Caco-2 (cell line): ENCODE data around the gene CRLF3. TPM values are rescaled to one million over a fixed set of nuclear protein-coding genes. Genes with fewer than 3 reads are reported as not detected.

Source experiments
- BruUV-seq: library from RNA; stranded (reverse); fragments of 400-500 nt; replicated peaks from 2 replicates; lab custom pipeline; 2021; lab: Mats Ljungman, UMichigan
- CTCF ChIA-PET: fragments of 300-600 bp; sonication (Branson Sonifier 250); formaldehyde crosslinking; loops from one replicate; lab custom pipeline; 2022; ENCODE audit warnings: antibody characterized with exemption; lab: Charles Lee
- POLR2A ChIA-PET: fragments of 300-600 bp; sonication (Branson Sonifier 250); formaldehyde crosslinking; loops from one replicate; lab custom pipeline; 2022; ENCODE audit warnings: antibody characterized with exemption; lab: Charles Lee
- DNase-seq, 2 experiments: peaks; one replicate each; pipeline versions ENCODE4 v3.0.0 to v3.0.0-alpha.2; 2020 to 2022
- H3K27me3 ChIP-seq: replicated peaks from 2 replicates; pipeline ENCODE4 v1.6.0; 2011; ENCODE audit warnings: low read length; ENCODE audit not compliant: control insufficient read depth, insufficient read depth
- H3K36me3 ChIP-seq: 2 replicates; pipeline ENCODE4 v1.5.1; 2011; ENCODE audit warnings: low read length; ENCODE audit not compliant: control insufficient read depth, insufficient read depth
- H3K4me1 ChIP-seq: fragments of 250-450 bp; sonication (Bioruptor Pico); 2 replicates; pipeline ENCODE4 v1.5.1; 2020; ENCODE audit warnings: mild to moderate bottlenecking
- H3K4me3 ChIP-seq: 2 replicates; pipeline ENCODE4 v1.5.1; 2011; ENCODE audit warnings: low read depth, mild to moderate bottlenecking, control low read depth, low read length
- H3K9me3 ChIP-seq: fragments of 250-450 bp; sonication (Bioruptor Pico); 2 replicates; pipeline ENCODE4 v1.5.1; 2020; ENCODE audit warnings: mild to moderate bottlenecking, moderate library complexity
- H3K27ac Mint-ChIP-seq: one replicate; pipeline ENCODE4 v1.8.0; 2022; ENCODE audit warnings: mixed read lengths; ENCODE audit not compliant: unreplicated experiment
- H3K27me3 Mint-ChIP-seq: one replicate; pipeline ENCODE4 v1.8.0; 2022; ENCODE audit warnings: mixed read lengths; ENCODE audit not compliant: insufficient read depth, unreplicated experiment
- H3K36me3 Mint-ChIP-seq: one replicate; pipeline ENCODE4 v1.8.0; 2022; ENCODE audit warnings: mild to moderate bottlenecking, mixed read lengths; ENCODE audit not compliant: insufficient read depth, unreplicated experiment
- H3K4me1 Mint-ChIP-seq: one replicate; pipeline ENCODE4 v1.8.0; 2022; ENCODE audit warnings: low read depth, mixed read lengths; ENCODE audit not compliant: unreplicated experiment
- H3K4me3 Mint-ChIP-seq: one replicate; pipeline ENCODE4 v1.8.0; 2022; ENCODE audit warnings: mild to moderate bottlenecking, moderate library complexity, mixed read lengths; ENCODE audit not compliant: unreplicated experiment
- H3K9me3 Mint-ChIP-seq: one replicate; pipeline ENCODE4 v1.8.0; 2022; ENCODE audit warnings: mixed read lengths; ENCODE audit not compliant: unreplicated experiment
- intact Hi-C: fragments of 100-400 bp; cut with micrococcal nuclease; formaldehyde crosslinking; loops from one replicate; pipeline ENCODE4 v1.10.0; 2022; ENCODE audit not compliant: unreplicated experiment
- total RNA-seq: library from RNA; stranded (reverse); gene quantifications from 2 replicates; pipeline ENCODE4 v1.2.3, GENCODE V29; 2022
- TF ChIP-seq, protein P1 (sequence below), 2 experiments: fragments of 200-600 bp in 1 of 2; IDR thresholded peaks; 1 replicate in 1 of 2; 2 replicates in 1 of 2; pipeline versions ENCODE4 v1.5.1 to v1.8.0; 2011 to 2022; ENCODE audit warnings: antibody characterized with exemption in 1 of 2, control low read depth in 1 of 2, inconsistent platforms in 1 of 2, low read depth in 1 of 2, low read length in 1 of 2, mild to moderate bottlenecking in 1 of 2, moderate library complexity in 1 of 2; ENCODE audit not compliant: insufficient read depth in 1 of 2, severe bottlenecking in 1 of 2, unreplicated experiment in 1 of 2

CRLF3 gene
- total RNA-seq, 1 experiment from 2014 or later, result 16.3 TPM

DNA sequence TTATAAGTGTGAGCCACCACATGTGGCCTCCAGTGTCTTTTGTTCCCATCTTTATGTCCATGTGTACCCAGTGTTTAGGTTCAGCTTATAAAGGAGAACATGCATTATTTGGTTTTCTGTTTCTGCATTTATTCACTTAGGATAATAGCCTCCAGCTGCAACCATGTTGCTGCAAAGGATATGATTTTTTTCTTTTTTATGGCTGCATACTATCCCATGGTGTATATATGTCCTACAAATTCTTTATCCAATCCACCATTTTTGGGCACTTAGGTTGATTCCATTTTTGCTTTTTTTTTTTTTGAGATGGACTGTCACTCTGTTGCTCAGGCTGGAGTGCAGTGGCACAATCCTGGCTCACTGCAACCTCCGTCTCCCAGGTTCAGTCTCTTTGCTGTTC lies 40.1 kb upstream of the CRLF3 start:
- H3K9me3 ChIP-seq, result no peaks in the 10 kb centered on the region
- H3K4me3 Mint-ChIP-seq, result no peak overlapping the region
- no peaks in the 10 kb centered on the region; the same call in 1 of the 2 replicates for H3K36me3 ChIP-seq
- no peak overlapping the region for H3K4me3 ChIP-seq
- intact Hi-C loops, result no loop called here
- H3K27ac Mint-ChIP-seq, result no peak overlapping the region
- CTCF ChIA-PET, result no interaction called here
- H3K36me3 Mint-ChIP-seq, result peaks cover 77% of the 10 kb centered on the region
- POLR2A ChIA-PET, result no interaction called here
- H3K27me3 Mint-ChIP-seq, result no peaks in the 10 kb centered on the region
- H3K27me3 ChIP-seq, result no peaks in the 10 kb centered on the region
- BruUV-seq, result no TSS peak
- TF ChIP-seq, protein P1, sequence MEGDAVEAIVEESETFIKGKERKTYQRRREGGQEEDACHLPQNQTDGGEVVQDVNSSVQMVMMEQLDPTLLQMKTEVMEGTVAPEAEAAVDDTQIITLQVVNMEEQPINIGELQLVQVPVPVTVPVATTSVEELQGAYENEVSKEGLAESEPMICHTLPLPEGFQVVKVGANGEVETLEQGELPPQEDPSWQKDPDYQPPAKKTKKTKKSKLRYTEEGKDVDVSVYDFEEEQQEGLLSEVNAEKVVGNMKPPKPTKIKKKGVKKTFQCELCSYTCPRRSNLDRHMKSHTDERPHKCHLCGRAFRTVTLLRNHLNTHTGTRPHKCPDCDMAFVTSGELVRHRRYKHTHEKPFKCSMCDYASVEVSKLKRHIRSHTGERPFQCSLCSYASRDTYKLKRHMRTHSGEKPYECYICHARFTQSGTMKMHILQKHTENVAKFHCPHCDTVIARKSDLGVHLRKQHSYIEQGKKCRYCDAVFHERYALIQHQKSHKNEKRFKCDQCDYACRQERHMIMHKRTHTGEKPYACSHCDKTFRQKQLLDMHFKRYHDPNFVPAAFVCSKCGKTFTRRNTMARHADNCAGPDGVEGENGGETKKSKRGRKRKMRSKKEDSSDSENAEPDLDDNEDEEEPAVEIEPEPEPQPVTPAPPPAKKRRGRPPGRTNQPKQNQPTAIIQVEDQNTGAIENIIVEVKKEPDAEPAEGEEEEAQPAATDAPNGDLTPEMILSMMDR (IDR thresholded peaks at IDR 0.05; ENCODE audit: insufficient read depth in 1 of 2, low read depth in 1 of 2, low read length in 1 of 2, severe bottlenecking in 1 of 2, unreplicated experiment in 1 of 2), result no peak
- no peaks in the 10 kb centered on the region for H3K9me3 Mint-ChIP-seq
- DNase-seq, result no peak
- no peaks in the 10 kb centered on the region for H3K4me1 Mint-ChIP-seq
- no peaks in the 10 kb centered on the region for H3K4me1 ChIP-seq

DNA sequence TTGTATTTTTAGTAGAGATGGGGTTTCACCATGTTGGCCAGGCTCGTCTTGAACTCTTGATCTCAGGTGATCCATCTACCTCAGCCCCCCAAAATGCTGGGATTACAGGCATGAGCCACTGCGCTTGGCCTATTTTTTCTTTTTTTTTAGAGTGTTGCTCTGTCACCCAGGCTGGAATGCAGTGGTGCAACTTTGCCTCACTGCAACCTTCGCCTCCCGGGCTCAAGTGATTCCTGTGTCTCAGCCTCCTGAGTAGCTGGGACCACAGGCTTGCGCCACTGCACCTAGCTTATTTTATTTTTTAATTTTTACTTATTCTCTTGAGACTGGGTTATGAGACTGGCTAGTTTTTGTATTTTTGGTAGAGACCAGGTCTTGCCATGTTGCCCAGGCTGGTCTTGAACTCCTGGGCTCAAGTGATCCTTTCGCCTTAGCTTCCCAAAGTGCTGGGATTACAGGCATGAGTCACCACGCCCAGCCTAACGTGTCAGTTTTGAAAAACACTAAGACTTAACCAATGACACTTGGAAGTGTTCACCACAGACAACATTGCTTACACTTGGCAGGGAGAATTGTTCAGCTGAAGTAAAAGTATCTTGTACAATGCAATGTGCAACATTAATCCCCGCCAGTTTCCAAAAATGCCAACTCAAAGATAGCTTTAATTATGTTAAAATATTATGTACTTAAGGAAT lies 34.2 kb upstream of the CRLF3 start:
- H3K27me3 ChIP-seq, result no peaks in the 10 kb centered on the region
- intact Hi-C loops, result no loop called here
- ChIA-PET CTCF (no interaction called here), POLR2A (interaction anchor here (1.0 kb wide), 1 partner anchor 34 kb away, joined by 5 read pairs; the partner anchor contains the start of gene CRLF3)
- no peak overlapping the region for H3K4me3 ChIP-seq
- BruUV-seq, result no TSS peak
- no peak overlapping the region for H3K4me3 Mint-ChIP-seq
- no peaks in the 10 kb centered on the region for H3K4me1 Mint-ChIP-seq
- no peaks in the 10 kb centered on the region for H3K36me3 ChIP-seq
- peak in 1 of 2 experiments; percentile 34 for DNase-seq
- no peaks in the 10 kb centered on the region for H3K9me3 Mint-ChIP-seq
- TF ChIP-seq, protein P1 (IDR thresholded peaks at IDR 0.05; ENCODE audit: insufficient read depth in 1 of 2, low read depth in 1 of 2, low read length in 1 of 2, severe bottlenecking in 1 of 2, unreplicated experiment in 1 of 2), result no peak
- no peak overlapping the region for H3K27ac Mint-ChIP-seq
- no peaks in the 10 kb centered on the region for H3K9me3 ChIP-seq
- H3K27me3 Mint-ChIP-seq, result no peaks in the 10 kb centered on the region
- peaks cover 84% of the 10 kb centered on the region for H3K36me3 Mint-ChIP-seq
- H3K4me1 ChIP-seq, result no peaks in the 10 kb centered on the region

DNA sequence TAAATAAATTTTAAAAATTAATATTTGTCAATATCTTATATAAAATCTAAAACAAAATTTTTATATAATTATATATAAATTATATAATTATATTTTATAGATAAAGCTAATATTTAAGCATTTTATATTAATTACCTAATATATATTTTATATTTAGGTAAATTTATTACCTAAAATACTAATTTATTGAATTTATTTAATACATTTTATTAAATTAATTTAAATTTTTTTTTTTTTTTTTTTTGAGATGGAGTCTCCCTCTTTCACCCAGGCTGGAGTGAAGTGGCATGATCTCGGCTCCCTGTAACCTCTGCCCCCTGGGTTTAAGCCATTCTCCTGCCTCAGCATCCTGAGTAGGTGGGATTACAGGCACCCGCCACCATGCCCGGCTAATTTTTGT lies 29.7 kb upstream of the CRLF3 start:
- no TSS peak for BruUV-seq
- H3K36me3 Mint-ChIP-seq, result peaks cover 60% of the 10 kb centered on the region
- TF ChIP-seq, protein P1 (IDR thresholded peaks at IDR 0.05; ENCODE audit: insufficient read depth in 1 of 2, low read depth in 1 of 2, low read length in 1 of 2, severe bottlenecking in 1 of 2, unreplicated experiment in 1 of 2), result no peak
- intact Hi-C loops, result no loop called here
- ChIA-PET POLR2A (no interaction called here), CTCF (no interaction called here)
- Histone ChIP-seq H3K36me3 (peaks cover 2% of the 10 kb centered on the region; the same call in 1 of the 2 replicates), H3K4me1 (no peaks in the 10 kb centered on the region), H3K4me3 (no peak overlapping the region), H3K9me3 (no peaks in the 10 kb centered on the region), H3K27me3 (no peaks in the 10 kb centered on the region)
- H3K4me3 Mint-ChIP-seq, result no peak overlapping the region
- DNase-seq, result no peak
- no peaks in the 10 kb centered on the region for H3K4me1 Mint-ChIP-seq
- H3K27me3 Mint-ChIP-seq, result no peaks in the 10 kb centered on the region
- no peak overlapping the region for H3K27ac Mint-ChIP-seq
- H3K9me3 Mint-ChIP-seq, result no peaks in the 10 kb centered on the region
